Mesenchymal stem cell (in vitro differentiated cells and primary cell): ENCODE data around the gene ATP10A.

Source experiments
- DNase-seq: peaks from one replicate; pipeline ENCODE4 v3.0.0-alpha.2; 2013
- H2AFZ ChIP-seq: one replicate; pipeline ENCODE4 v1.6.1; 2013; ENCODE audit warnings: low read depth, mild to moderate bottlenecking, control low read depth, inconsistent platforms, low read length, moderate library complexity
- H2AK5ac ChIP-seq: 2 replicates; pipeline ENCODE4 v1.6.1; 2013; ENCODE audit warnings: low read length, moderate library complexity, mild to moderate bottlenecking, inconsistent platforms; ENCODE audit not compliant: severe bottlenecking
- H2BK120ac ChIP-seq: one replicate; pipeline ENCODE4 v1.6.1; 2013; ENCODE audit warnings: low read depth, mild to moderate bottlenecking, inconsistent platforms, low read length, moderate library complexity
- H2BK12ac ChIP-seq, 2 experiments: one replicate each; pipeline ENCODE4 v1.6.1; 2013; ENCODE audit warnings: inconsistent platforms in 2 of 2, low read length in 2 of 2, mild to moderate bottlenecking in 2 of 2, moderate library complexity in 2 of 2, control low read depth in 1 of 2
- H2BK15ac ChIP-seq: one replicate; pipeline ENCODE4 v1.6.1; 2013; ENCODE audit warnings: mild to moderate bottlenecking, low read depth, inconsistent platforms; ENCODE audit not compliant: poor library complexity, severe bottlenecking
- H2BK5ac ChIP-seq: 2 replicates; pipeline ENCODE4 v1.6.1; 2013; ENCODE audit warnings: low read depth, mild to moderate bottlenecking, low read length, control low read depth, inconsistent platforms; ENCODE audit not compliant: poor library complexity, severe bottlenecking
- H3K14ac ChIP-seq, 2 experiments: one replicate each; pipeline ENCODE4 v1.6.1; 2013; ENCODE audit warnings: inconsistent platforms in 2 of 2, low read length in 2 of 2, control low read depth in 1 of 2, mild to moderate bottlenecking in 1 of 2, moderate library complexity in 1 of 2
- H3K18ac ChIP-seq, 2 experiments: one replicate each; pipeline ENCODE4 v1.6.1; 2013; ENCODE audit warnings: inconsistent platforms in 2 of 2, low read length in 2 of 2, control low read depth in 1 of 2, low read depth in 1 of 2, mild to moderate bottlenecking in 1 of 2
- H3K23ac ChIP-seq, 2 experiments: one replicate each; pipeline ENCODE4 v1.6.1; 2013; ENCODE audit warnings: inconsistent platforms in 2 of 2, low read length in 2 of 2, mild to moderate bottlenecking in 2 of 2, moderate library complexity in 2 of 2, control low read depth in 1 of 2
- H3K27ac ChIP-seq: 2 replicates; pipeline ENCODE4 v1.5.1; 2013; ENCODE audit warnings: mild to moderate bottlenecking, moderate library complexity, low read length, control low read depth, inconsistent platforms; ENCODE audit not compliant: poor library complexity, severe bottlenecking
- H3K27me3 ChIP-seq, 2 experiments: 2 replicates each; pipeline versions ENCODE4 v1.6.1 to v1.7.0; 2013; ENCODE audit warnings: low read length in 2 of 2, mild to moderate bottlenecking in 2 of 2, moderate library complexity in 2 of 2, control low read depth in 1 of 2, inconsistent platforms in 1 of 2; ENCODE audit not compliant: control insufficient read depth in 1 of 2, insufficient read depth in 1 of 2
- H3K36me3 ChIP-seq, 2 experiments: 2 replicates each; pipeline versions ENCODE4 v1.6.1 to v1.7.0; 2013; ENCODE audit warnings: low read length in 2 of 2, control low read depth in 1 of 2, inconsistent platforms in 1 of 2, low read depth in 1 of 2, mild to moderate bottlenecking in 1 of 2; ENCODE audit not compliant: insufficient read depth in 2 of 2, control insufficient read depth in 1 of 2
- H3K4ac ChIP-seq, 2 experiments: one replicate each; pipeline ENCODE4 v1.6.1; 2013; ENCODE audit warnings: inconsistent platforms in 2 of 2, low read length in 2 of 2, mild to moderate bottlenecking in 2 of 2, moderate library complexity in 2 of 2, control low read depth in 1 of 2, low read depth in 1 of 2
- H3K4me1 ChIP-seq: 2 replicates; pipeline ENCODE4 v1.6.1; 2013; ENCODE audit warnings: low read depth, low read length, control low read depth; ENCODE audit not compliant: control insufficient read depth, insufficient read depth
- H3K4me2 ChIP-seq: 2 replicates; pipeline ENCODE4 v1.6.1; 2013; ENCODE audit warnings: low read length, mild to moderate bottlenecking, inconsistent platforms; ENCODE audit not compliant: poor library complexity, severe bottlenecking
- H3K4me3 ChIP-seq, 2 experiments: 2 replicates each; pipeline versions ENCODE4 v1.5.1 to v1.7.0; 2013; ENCODE audit warnings: low read length in 2 of 2, mild to moderate bottlenecking in 2 of 2, control low read depth in 1 of 2, low read depth in 1 of 2; ENCODE audit not compliant: insufficient read depth in 1 of 2
- H3K79me1 ChIP-seq: replicated peaks from 2 replicates; pipeline ENCODE4 v1.6.1; 2013; ENCODE audit warnings: mild to moderate bottlenecking, control low read depth, low read length, inconsistent platforms; ENCODE audit not compliant: poor library complexity, severe bottlenecking
- H3K9ac ChIP-seq: 2 replicates; pipeline ENCODE4 v1.7.0; 2013; ENCODE audit warnings: mild to moderate bottlenecking, low read length, moderate library complexity
- H3K9me3 ChIP-seq: 2 replicates; pipeline ENCODE4 v1.7.0; 2013; ENCODE audit warnings: mild to moderate bottlenecking, low read length; ENCODE audit not compliant: control insufficient read depth
- H4K8ac ChIP-seq: one replicate; pipeline ENCODE4 v1.6.1; 2013; ENCODE audit warnings: inconsistent platforms, mild to moderate bottlenecking, low read length, moderate library complexity
- H4K91ac ChIP-seq: one replicate; pipeline ENCODE4 v1.6.1; 2013; ENCODE audit warnings: mild to moderate bottlenecking, low read length, inconsistent platforms
- WGBS: methylation state at CpG from one replicate; pipeline ENCODE4 v1.1.7; 2013; ENCODE audit warnings: mixed read lengths; 5-methylcytosine and 5-hydroxymethylcytosine counted together

The ATP10A gene

DNA sequence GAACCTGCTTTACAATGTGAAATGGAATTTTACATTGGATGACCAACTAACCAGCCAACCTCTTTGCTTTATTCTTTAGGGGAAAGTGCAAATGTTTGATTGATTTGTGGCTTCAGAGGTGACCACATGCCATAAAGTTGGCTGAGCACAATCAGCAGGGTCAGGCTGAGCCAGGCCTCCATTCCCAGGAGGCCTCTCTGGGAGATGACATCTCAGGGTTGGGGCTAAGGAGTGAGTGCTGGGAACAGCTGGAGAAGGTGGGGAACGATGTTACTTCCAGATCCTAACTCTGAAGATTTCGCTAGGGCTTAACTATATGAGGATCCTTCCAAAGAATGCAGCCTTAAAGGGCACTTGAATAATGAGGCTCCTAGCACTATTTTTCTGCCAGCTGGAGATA, 131.7 kb downstream of the ATP10A start:
- Histone ChIP-seq H3K36me3 (peaks cover 0 to 49% of the 10 kb centered on the region in 2 experiments), H3K4ac (no peak overlapping the region)

DNA sequence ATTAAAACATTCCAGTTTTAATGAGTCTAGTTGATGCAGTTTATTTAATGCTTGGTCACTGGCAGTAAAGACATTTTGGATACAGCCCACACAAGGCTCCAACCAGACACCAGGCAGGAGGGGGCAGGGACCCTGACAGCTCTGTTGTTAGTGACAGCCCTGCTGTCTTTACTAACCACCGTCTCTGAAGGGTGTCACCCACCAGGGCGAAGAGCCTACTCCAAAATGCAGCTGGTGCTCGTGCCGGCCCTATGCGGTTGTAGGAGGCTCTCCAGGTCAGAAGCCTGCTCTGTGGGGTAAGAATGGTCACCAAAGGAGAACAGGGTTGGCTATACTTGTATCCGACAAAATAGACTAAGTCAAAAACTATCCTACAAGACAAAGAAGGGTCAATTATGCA, 132.2 kb downstream of the ATP10A start:
- H3K9me3 ChIP-seq = no peaks in the 10 kb centered on the region

More for the DNA sequence above, 131.7 kb downstream of the ATP10A start:
- Histone ChIP-seq H2BK5ac (no peak overlapping the region), H3K9ac (no peak overlapping the region), H4K8ac (no peak overlapping the region), H3K27me3 (no peaks in the 10 kb centered on the region), H2BK12ac (no peak overlapping the region), H2BK15ac (no peak overlapping the region), H2AFZ (no peak overlapping the region), H3K23ac (no peak overlapping the region), H3K79me1 (peaks cover 19% of the 10 kb centered on the region), H3K18ac (no peak overlapping the region), H2AK5ac (no peak overlapping the region), H2BK120ac (no peak overlapping the region), H3K14ac (no peak overlapping the region), H3K9me3 (no peaks in the 10 kb centered on the region), H4K91ac (no peak overlapping the region), H3K27ac (no peak overlapping the region), H3K4me2 (no peak overlapping the region), H3K4me1 (peaks cover 9% of the 10 kb centered on the region), H3K4me3 (no peak overlapping the region)
- no peak for DNase-seq
- WGBS = 71% methylated on average over 2 of the region's 2 CpGs

DNA sequence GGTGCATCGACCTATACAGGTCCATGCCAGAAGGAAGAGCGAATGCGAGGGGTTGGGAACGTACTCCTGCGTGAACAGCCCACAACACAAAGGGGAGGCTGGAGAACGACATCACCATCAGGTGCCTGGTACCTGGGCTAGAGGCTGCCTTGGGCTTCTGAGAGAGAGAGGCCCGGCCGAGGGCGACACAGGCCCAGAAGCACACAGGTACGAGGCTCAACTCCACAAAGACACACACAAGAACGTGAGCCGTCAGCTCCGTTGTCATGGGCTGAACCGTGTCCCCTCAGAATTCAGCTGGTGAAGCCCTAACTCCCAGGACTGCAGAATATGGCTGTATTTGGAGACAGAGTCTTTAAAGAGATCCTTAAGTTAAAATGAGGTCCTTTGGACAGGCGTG, 134.3 kb downstream of the ATP10A start:
- H2AK5ac ChIP-seq = no peak overlapping the region
- H2BK5ac ChIP-seq = no peak overlapping the region
- H3K36me3 ChIP-seq = peaks cover 0 to 43% of the 10 kb centered on the region in 2 experiments
- H3K27me3 ChIP-seq = no peaks in the 10 kb centered on the region
- no peak overlapping the region for H3K4me2 ChIP-seq
- H2BK120ac ChIP-seq = no peak overlapping the region
- H3K9ac ChIP-seq = no peak overlapping the region
- no peaks in the 10 kb centered on the region for H3K9me3 ChIP-seq
- 87% methylated on average over 15 of the region's 15 CpGs for whole genome bisulfite sequencing
- no peak overlapping the region for H3K18ac ChIP-seq
- H4K8ac ChIP-seq = no peak overlapping the region
- no peak overlapping the region for H2BK12ac ChIP-seq
- no peak overlapping the region for H3K4me3 ChIP-seq
- no peak overlapping the region for H3K23ac ChIP-seq
- no peak overlapping the region for H2AFZ ChIP-seq
- H3K4ac ChIP-seq = no peak overlapping the region
- H2BK15ac ChIP-seq = no peak overlapping the region
- peaks cover 8% of the 10 kb centered on the region for H3K4me1 ChIP-seq
- H4K91ac ChIP-seq = no peak overlapping the region
- H3K27ac ChIP-seq = no peak overlapping the region
- H3K14ac ChIP-seq = no peak overlapping the region
- no peak for DNase-seq
- peaks cover 8% of the 10 kb centered on the region for H3K79me1 ChIP-seq

More for the DNA sequence above, 132.2 kb downstream of the ATP10A start:
- H2BK15ac ChIP-seq = no peak overlapping the region
- H3K4me3 ChIP-seq = no peak overlapping the region
- no peak overlapping the region for H2BK12ac ChIP-seq
- no peak overlapping the region for H3K27ac ChIP-seq
- peaks cover 19% of the 10 kb centered on the region for H3K79me1 ChIP-seq
- H3K23ac ChIP-seq = no peak overlapping the region
- no peak overlapping the region for H4K91ac ChIP-seq
- 81% methylated on average over 5 of the region's 6 CpGs for WGBS
- H2BK120ac ChIP-seq = no peak overlapping the region
- no peaks in the 10 kb centered on the region for H3K27me3 ChIP-seq
- no peak overlapping the region for H3K4ac ChIP-seq
- peaks cover 9% of the 10 kb centered on the region for H3K4me1 ChIP-seq
- no peak overlapping the region for H2BK5ac ChIP-seq
- no peak overlapping the region for H4K8ac ChIP-seq
- H3K4me2 ChIP-seq = no peak overlapping the region
- H3K14ac ChIP-seq = no peak overlapping the region
- no peak for DNase-seq
- H3K36me3 ChIP-seq = peaks cover 0 to 49% of the 10 kb centered on the region in 2 experiments
- no peak overlapping the region for H2AFZ ChIP-seq
- no peak overlapping the region for H3K18ac ChIP-seq
- no peak overlapping the region for H2AK5ac ChIP-seq
- no peak overlapping the region for H3K9ac ChIP-seq

DNA sequence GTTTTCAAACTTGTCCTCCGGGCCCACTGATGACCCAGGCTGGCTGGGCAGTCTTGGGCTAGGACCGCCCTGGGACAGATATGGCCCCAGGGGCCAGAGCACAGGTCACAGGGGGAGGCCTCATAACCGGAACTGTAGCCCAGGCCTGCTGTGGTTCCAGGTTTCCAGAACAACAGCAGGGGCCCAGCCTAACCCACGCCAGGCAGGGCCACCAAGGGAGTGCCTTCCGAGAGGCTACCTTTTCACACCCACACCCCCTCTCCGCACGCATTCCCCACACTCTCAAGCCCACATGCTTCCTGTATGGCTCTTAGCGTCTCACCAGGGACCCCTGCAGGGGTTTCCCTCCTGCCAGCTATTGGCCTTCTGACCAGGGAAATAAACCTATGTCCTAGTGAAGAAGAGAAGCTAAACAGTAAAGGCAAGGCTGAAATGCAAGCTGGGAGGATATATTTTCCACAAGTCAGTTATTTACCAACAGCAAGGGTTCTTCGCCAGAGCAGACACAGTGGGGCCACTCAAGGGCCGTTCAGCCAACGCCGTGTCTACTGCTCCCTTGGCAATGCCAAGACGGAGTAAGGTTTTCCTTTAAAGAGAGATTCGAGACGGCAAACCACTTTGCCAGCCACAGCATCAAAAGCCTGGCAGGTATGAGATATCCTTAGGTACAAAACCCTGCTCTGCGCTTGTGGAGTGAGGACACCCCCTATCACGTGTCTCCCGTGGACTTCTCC, 135.1 kb downstream of the ATP10A start:
- Histone ChIP-seq H3K9me3 (no peaks in the 10 kb centered on the region), H3K4me3 (no peak overlapping the region), H3K79me1 (peaks cover 8% of the 10 kb centered on the region), H3K9ac (no peak overlapping the region), H2AK5ac (no peak overlapping the region), H2BK15ac (no peak overlapping the region), H3K4me2 (no peak overlapping the region), H3K4me1 (peaks cover 5% of the 10 kb centered on the region), H3K27me3 (no peaks in the 10 kb centered on the region), H3K36me3 (peaks cover 0 to 35% of the 10 kb centered on the region in 2 experiments), H4K91ac (no peak overlapping the region), H2BK120ac (no peak overlapping the region), H2AFZ (no peak overlapping the region), H2BK5ac (no peak overlapping the region), H3K23ac (no peak overlapping the region), H3K14ac (no peak overlapping the region), H3K18ac (no peak overlapping the region), H3K4ac (no peak overlapping the region), H2BK12ac (no peak overlapping the region), H4K8ac (no peak overlapping the region), H3K27ac (no peak overlapping the region)
- 72% methylated on average over 17 of the region's 18 CpGs for WGBS
- no peak for DNase-seq
